ENCODE results near the gene GLIS1. TPM values are rescaled to one million over a fixed set of nuclear protein-coding genes. Genes with fewer than 3 reads are reported as not detected.

GLIS1 gene
- total RNA-seq, 2 donors from 2014 or later, result 0.16 TPM; not detected in 1

- Histone ChIP-seq H3K9ac (ENCODE audit: low read depth in 2 of 2, low read length in 2 of 2) (no peak overlapping the region), H3K4me3 (no peak overlapping the region), H3K36me3 (no peaks in the 10 kb centered on the region), H3K9me3 (no peaks in the 10 kb centered on the region), H3K27me3 (no peaks in the 10 kb centered on the region), H3K4me1 (no peaks in the 10 kb centered on the region), H3K27ac (no peak overlapping the region)
- TF ChIP-seq CTCF (IDR thresholded peaks at IDR 0.05), result no peak
- intact Hi-C loops (cut with DNase I), result no loop called here
- no peak for DNase-seq
These were observed 185.0 kb downstream of the GLIS1 start for GRCh38 chr1:53553734-53554509.

GRCh38 chr1:53552981-53553733, 185.8 kb downstream of the GLIS1 start:
- Histone ChIP-seq H3K9me3 (no peaks in the 10 kb centered on the region), H3K27me3 (no peaks in the 10 kb centered on the region), H3K4me1 (no peaks in the 10 kb centered on the region), H3K36me3 (no peaks in the 10 kb centered on the region), H3K27ac (no peak overlapping the region), H3K9ac (ENCODE audit: low read depth in 2 of 2, low read length in 2 of 2) (no peak overlapping the region), H3K4me3 (no peak overlapping the region)
- intact Hi-C loops (cut with DNase I), result no loop called here
- TF ChIP-seq CTCF (IDR thresholded peaks at IDR 0.05), result no peak
- no peak for DNase-seq

- intact Hi-C loops (cut with DNase I), result no loop called here
- TF ChIP-seq CTCF (IDR thresholded peaks at IDR 0.05), result no peak
- DNase-seq, result no peak
- no peaks in the 10 kb centered on the region for H3K36me3 ChIP-seq
- no peaks in the 10 kb centered on the region for H3K9me3 ChIP-seq
- no peak overlapping the region for H3K27ac ChIP-seq
- no peak overlapping the region for H3K4me3 ChIP-seq
- H3K4me1 ChIP-seq, result no peaks in the 10 kb centered on the region
- no peak overlapping the region for H3K9ac ChIP-seq (ENCODE audit: low read depth in 2 of 2, low read length in 2 of 2)
- no peaks in the 10 kb centered on the region for H3K27me3 ChIP-seq
These were observed 186.7 kb downstream of the GLIS1 start for GRCh38 chr1:53552146-53552861.

- H3K4me1 ChIP-seq, result no peaks in the 10 kb centered on the region
- intact Hi-C loops (cut with DNase I), result no loop called here
- no peak overlapping the region for H3K4me3 ChIP-seq
- DNase-seq, result no peak
- H3K9me3 ChIP-seq, result no peaks in the 10 kb centered on the region
- TF ChIP-seq CTCF (IDR thresholded peaks at IDR 0.05), result no peak
- no peaks in the 10 kb centered on the region for H3K36me3 ChIP-seq
- H3K27me3 ChIP-seq, result no peaks in the 10 kb centered on the region
- no peak overlapping the region for H3K27ac ChIP-seq
- no peak overlapping the region for H3K9ac ChIP-seq (ENCODE audit: low read depth in 2 of 2, low read length in 2 of 2)
These were observed 187.5 kb downstream of the GLIS1 start for GRCh38 chr1:53551428-53551995.

- intact Hi-C loops (cut with DNase I), result no loop called here
- no peak for TF ChIP-seq CTCF (IDR thresholded peaks at IDR 0.05)
These were observed 188.7 kb downstream of the GLIS1 start for GRCh38 chr1:53550201-53550741.

More at GRCh38 chr1:53550201-53550741, 188.7 kb downstream of the GLIS1 start:
- H3K36me3 ChIP-seq, result no peaks in the 10 kb centered on the region
- H3K4me3 ChIP-seq, result no peak overlapping the region
- H3K27ac ChIP-seq, result no peak overlapping the region
- no peaks in the 10 kb centered on the region for H3K27me3 ChIP-seq
- no peaks in the 10 kb centered on the region for H3K9me3 ChIP-seq
- no peak overlapping the region for H3K9ac ChIP-seq (ENCODE audit: low read depth in 2 of 2, low read length in 2 of 2)
- H3K4me1 ChIP-seq, result no peaks in the 10 kb centered on the region
- DNase-seq, result no peak
